GM18519 (cell line): Measurements from ENCODE around the gene PCDHGA2.
"Not testable (repeated sequence)": the region's sequence is repeated elsewhere in the genome, so short reads cannot be mapped to it uniquely, and the experiment has no call there.

Source experiments
- ATAC-seq: cut with Tn5 transposase; IDR thresholded peaks from one replicate; pipeline ENCODE4 v1.9.1; 2021; ENCODE audit warnings: mild to moderate bottlenecking, moderate library complexity; ENCODE audit not compliant: unreplicated experiment, low FRiP score

Gene PCDHGA2

DNA sequence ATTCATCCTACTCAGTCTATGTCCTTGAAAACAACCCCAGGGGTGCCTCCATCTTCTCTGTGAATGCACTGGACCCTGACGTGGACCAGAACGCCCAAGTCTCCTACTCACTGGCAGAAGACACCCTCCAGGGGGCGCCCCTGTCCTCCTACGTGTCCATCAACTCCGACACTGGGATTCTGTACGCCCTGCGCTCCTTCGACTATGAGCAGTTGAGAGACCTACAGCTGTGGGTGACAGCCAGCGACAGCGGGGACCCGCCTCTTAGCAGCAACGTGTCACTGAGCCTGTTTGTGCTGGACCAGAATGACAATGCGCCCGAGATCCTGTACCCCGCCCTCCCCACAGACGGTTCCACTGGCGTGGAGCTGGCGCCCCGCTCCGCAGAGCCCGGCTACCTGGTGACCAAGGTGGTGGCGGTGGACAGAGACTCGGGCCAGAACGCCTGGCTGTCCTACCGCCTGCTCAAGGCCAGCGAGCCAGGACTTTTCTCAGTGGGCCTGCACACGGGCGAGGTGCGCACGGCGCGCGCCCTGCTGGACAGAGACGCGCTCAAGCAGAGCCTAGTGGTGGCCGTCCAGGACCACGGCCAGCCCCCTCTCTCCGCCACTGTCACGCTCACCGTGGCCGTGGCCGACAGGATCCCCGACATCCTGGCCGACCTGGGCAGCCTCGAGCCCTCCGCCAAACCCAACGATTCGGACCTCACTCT, 37.0 kb downstream of the PCDHGA2 start:
- not testable (repeated sequence) for ATAC-seq

DNA sequence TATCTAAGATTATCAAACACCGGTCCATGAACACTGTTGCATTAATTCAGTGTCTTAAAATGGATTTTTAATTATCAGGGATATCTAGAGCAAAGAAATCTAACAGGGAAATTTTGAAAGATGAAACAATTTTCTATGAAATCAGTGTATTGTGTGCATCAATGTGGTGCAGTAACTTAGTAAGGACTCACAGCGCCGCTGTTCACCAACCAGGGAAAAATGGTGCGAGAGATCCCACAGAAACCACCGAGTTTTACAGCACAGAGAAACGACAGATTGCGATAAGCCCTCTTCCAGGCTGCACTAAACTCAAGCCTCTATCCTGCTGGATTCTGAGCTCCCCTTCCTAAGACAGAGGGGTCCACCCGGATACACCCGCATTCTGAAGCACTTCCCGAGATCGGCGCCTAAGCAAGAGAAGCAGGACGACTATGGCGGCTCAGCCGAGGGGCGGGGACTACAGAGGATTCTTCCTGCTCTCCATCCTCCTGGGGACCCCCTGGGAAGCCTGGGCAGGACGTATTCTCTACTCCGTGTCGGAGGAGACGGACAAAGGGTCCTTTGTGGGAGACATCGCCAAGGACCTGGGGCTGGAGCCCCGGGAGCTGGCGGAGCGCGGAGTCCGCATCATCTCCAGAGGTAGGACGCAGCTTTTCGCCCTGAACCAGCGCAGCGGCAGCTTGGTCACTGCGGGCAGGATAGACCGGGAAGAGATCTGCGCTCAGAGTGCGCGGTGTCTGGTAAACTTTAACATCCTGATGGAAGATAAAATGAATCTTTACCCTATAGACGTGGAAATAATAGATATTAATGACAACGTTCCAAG, 44.1 kb downstream of the PCDHGA2 start, which contains the start of gene PCDHGA7:
Gene PCDHGA7 (plus strand): TSS at position 274 of the 826 bp plus-strand sequence. CDS start 158 bp downstream, at position 432.
- no peak for ATAC-seq

DNA sequence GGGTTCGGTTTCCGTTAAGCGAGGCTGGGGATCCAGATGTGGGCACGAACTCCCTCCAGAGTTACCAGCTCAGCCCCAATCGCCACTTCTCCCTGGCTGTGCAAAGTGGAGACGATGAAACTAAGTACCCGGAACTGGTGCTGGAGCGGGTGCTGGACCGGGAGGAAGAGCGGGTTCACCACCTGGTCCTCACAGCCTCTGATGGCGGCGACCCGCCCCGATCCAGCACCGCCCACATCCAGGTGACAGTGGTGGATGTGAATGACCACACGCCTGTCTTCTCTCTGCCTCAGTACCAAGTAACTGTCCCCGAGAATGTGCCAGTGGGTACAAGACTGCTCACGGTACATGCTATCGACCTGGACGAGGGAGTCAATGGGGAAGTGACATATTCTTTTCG, 44.8 kb downstream of the PCDHGA2 start:
- ATAC-seq, result no peak

DNA sequence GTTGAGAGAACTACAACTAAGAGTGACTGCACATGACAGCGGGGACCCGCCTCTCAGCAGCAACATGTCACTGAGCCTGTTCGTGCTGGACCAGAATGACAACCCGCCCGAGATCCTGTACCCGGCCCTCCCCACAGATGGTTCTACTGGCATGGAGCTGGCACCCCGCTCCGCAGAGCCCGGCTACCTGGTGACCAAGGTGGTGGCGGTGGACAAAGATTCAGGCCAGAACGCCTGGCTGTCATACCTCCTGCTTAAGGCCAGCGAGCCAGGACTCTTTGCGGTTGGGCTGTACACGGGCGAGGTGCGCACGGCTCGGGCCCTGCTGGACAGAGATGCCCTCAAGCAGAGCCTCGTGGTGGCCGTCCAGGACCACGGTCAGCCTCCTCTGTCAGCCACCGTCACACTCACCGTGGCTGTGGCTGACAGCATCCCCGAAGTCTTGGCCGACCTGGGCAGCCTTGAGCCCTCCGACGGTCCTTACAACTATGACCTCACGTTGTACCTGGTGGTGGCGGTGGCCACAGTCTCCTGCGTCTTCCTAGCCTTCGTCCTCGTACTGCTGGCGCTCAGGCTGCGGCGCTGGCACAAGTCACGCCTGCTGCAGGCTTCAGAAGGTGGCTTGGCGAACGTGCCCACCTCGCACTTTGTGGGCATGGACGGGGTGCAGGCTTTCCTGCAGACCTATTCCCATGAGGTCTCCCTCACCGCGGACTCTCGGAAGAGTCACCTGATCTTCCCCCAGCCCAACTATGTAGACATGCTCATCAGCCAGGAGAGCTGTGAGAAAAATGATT, 46.1 kb downstream of the PCDHGA2 start:
- ATAC-seq, result no peak

DNA sequence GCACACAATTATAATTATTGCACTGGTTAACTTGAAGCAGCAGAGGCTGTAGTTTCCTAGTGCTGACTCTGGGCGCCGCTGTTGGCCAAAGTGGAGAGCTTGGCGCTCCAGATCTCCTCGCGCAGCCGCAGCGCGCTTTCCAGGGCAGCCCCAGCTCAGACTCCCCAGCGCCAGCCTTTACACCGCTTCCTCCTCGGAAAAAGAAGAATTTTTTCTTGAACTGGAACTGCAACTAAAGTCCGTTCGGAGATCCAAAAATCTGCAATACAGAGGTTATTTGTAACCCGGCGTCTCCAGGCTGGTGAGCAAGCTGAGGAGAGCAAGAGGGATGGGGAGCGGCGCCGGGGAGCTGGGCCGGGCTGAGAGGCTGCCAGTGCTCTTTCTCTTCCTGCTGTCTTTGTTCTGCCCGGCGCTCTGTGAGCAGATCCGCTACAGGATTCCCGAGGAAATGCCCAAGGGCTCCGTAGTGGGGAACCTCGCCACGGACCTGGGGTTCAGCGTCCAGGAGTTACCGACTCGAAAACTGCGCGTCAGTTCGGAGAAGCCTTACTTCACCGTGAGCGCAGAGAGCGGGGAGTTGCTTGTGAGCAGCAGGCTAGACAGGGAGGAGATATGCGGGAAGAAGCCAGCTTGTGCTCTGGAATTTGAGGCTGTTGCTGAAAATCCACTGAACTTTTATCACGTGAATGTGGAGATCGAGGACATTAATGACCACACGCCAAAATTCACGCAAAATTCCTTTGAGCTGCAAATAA, 49.2 kb downstream of the PCDHGA2 start, which contains the start of gene PCDHGB4:
Gene PCDHGB4 (plus strand): TSS at position 142 of the 755 bp plus-strand sequence. CDS start 187 bp downstream, at position 329.
- ATAC-seq, result not testable (repeated sequence)

- no peak for ATAC-seq
Observed at GRCh38 chr5:141388661-141389060, 50.1 kb downstream of the PCDHGA2 start.

DNA sequence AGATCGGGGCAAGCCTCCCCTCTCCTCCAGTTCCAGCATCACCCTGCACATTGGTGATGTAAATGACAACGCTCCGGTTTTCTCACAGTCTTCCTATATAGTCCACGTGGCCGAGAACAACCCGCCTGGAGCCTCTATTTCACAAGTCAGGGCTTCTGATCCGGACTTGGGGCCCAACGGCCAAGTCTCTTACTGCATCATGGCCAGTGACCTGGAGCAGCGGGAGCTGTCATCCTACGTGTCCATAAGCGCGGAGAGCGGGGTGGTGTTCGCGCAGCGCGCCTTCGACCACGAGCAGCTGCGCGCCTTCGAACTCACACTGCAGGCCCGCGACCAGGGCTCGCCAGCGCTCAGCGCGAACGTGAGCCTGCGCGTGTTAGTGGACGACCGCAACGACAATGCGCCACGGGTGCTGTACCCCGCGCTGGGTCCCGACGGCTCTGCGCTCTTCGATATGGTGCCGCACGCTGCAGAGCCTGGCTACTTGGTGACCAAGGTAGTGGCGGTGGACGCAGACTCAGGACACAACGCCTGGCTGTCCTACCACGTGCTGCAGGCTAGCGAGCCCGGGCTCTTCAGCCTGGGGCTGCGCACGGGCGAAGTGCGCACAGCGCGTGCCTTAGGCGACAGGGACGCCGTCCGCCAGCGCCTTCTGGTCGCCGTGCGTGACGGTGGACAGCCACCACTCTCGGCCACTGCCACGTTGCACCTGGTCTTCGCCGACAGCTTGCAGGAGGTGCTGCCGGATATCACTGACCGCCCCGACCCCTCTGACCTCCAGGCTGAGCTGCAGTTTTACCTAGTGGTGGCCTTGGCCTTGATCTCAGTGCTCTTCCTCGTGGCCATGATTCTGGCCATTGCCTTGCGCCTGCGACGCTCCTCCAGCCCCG, 50.8 kb downstream of the PCDHGA2 start:
- no peak for ATAC-seq

DNA sequence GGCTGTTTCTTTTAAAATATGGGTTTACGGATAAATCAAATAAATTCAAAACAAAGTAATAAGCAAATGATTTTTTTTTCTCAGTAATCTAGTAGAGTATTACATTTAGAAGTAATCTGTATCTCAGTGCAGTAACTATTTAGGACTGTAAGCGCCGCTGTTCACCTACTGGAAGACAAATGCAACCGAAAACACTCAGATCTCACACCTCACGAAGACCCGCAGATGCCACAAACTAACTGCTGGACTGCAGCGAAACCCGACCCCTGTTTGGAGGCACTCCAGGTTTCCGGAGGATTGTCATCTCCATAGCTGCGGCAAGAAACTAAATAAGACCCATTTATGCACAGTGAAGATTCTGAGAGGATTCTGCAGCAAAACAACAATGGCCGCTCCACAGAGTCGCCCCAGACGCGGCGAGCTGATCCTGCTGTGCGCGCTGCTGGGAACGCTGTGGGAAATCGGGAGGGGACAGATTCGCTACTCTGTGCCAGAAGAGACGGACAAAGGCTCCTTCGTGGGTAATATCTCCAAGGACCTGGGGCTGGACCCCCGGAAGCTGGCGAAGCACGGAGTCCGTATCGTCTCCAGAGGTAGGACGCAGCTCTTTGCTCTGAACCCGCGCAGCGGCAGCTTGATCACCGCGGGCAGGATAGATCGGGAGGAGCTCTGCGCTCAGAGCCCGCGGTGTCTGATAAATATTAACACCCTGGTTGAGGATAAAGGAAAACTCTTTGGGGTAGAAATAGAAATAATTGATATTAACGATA, 54.1 kb downstream of the PCDHGA2 start, which contains the start of gene PCDHGA8:
Gene PCDHGA8 (plus strand): TSS at position 205 of the 770 bp plus-strand sequence. CDS start 181 bp downstream, at position 386.
- no peak for ATAC-seq
